ENCODE results near the gene TFAP2A.

GRCh38 chr6:10441004-10441654 is 26.3 kb upstream of the TFAP2A start:
- no peak for TF ChIP-seq CTCF (conservative IDR thresholded peaks at IDR 0.05; ENCODE audit: low read length)
- no peak for TF ChIP-seq EZH2phosphoT487 (IDR thresholded peaks at IDR 0.05; ENCODE audit: borderline replicate concordance)

All from Loucy (cell line).